HG02798 (cell line): ENCODE results near the gene CRABP1.
"Not testable (repeated sequence)": the region's sequence is repeated elsewhere in the genome, so short reads cannot be mapped to it uniquely, and the experiment has no call there.

ENCODE experiments used
- ATAC-seq: cut with Tn5 transposase; IDR thresholded peaks from one replicate; pipeline ENCODE4 v1.9.1; 2021; ENCODE audit warnings: mild to moderate bottlenecking; ENCODE audit not compliant: unreplicated experiment, poor library complexity

The CRABP1 gene

GRCh38 chr15:78368651-78369050, 28.5 kb downstream of the CRABP1 start:
- no peak for ATAC-seq

DNA sequence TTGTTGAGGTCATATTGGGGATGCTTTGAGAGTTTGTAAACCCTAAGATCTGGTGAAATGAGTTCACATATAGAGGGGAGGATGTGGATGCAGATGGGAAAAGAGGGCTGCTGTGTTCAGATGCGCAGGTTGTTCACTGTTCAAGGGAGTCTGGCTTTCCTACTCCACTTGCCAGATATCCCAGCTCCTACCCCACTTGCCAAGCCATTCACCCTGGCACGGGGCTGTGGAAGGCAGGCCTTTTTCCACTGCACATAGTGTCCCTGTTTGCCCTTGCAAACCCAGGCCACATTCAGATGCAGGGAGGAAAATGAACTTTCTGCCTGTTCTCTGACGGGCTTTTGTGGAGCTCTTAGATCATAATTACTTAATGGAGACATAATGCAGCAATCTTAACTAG, 29.0 kb downstream of the CRABP1 start:
- no peak for ATAC-seq

- no peak for ATAC-seq
Observed at GRCh38 chr15:78370013-78370412, 29.9 kb downstream of the CRABP1 start.

DNA sequence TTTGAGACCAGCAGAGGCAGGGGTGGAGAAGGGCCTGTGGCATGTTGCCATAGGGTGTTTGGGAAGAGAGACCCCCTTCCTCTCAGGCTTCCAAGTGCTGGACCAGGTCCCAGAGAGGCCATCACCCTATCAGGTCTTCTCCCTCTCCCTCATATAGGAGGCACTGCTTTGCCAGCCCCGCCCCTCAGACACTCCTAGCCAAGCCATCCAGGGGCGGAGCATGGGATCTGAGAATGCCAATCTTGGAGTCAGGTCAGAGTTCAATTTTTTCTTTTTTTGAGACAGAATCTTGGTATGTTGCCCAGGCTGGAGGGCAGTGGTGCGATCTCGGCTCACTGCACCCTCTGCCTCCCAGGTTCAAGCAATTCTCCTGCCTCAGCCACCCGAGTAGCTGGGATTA, 32.7 kb downstream of the CRABP1 start:
- ATAC-seq, result no peak

DNA sequence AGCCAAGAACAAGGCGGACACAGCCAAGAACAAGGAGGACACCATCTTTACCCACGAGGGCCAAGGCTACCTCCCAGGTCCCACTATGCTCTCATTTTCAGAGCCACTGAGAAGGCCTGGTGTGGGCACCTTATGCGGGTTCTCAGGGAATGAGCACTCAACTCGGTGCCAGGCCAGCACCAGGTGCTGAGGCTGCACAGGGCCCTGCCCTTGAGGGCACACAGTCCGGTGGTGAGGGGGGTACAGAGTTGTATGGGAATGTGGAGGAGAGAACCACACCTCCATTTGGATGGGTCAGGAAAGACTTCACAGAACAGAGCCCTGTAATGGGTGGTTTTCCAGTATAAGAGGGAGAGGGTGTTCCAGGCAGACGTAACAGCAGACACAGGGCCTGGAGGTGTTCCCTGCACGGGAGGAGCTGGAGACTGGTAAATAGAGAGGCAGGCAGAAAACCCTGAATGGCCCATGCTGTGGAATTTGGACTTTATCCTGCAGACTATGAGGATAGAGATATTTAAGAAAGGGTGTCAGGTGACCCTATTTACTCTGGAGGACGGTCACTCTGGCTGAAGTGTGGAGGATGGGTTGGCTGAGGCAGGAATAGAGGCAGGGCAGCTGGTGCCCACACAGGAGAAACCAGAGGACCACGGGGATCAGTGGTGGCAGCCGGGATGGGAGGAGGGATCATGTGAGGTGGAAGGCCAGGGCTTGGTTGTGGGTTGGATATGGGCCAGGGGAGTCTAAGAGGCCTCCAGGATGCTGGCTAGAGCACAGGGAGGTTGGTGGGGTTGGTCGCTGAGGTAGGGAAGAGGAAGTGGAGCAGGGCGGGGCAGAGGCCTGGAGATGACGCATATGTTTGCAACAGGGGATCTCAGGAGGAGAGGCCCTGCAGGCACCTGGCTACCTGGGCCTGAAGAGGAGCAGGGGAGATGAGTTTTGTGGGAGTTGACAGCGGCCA, 34.6 kb downstream of the CRABP1 start:
- no peak for ATAC-seq

DNA sequence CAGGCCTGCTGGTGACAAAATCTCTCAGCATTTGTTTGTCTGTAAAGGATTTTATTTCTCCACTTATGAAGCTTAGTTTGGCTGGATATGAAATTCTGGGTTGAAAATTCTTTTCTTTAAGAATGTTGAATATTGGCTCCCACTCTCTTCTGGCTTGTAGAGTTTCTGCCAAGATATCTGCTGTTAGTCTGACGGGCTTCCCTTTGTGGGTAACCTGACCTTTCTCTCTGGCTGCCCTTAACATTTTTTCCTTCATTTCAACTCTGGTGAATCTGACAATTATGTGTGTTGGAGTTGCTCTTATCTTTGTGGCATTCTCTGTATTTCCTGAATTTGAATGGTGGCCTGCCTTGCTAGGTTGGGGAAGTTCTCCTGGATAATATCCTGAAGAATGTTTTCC, 40.0 kb downstream of the CRABP1 start:
- ATAC-seq, result not testable (repeated sequence)

- no peak for ATAC-seq
Observed at GRCh38 chr15:78382114-78382880, 42.1 kb downstream of the CRABP1 start.

GRCh38 chr15:78384651-78385050, 44.5 kb downstream of the CRABP1 start:
- ATAC-seq, result no peak

GRCh38 chr15:78387246-78388037, 47.3 kb downstream of the CRABP1 start:
- no peak for ATAC-seq

GRCh38 chr15:78388865-78389264, 48.7 kb downstream of the CRABP1 start:
- ATAC-seq, result no peak

GRCh38 chr15:78389322-78389721, 49.2 kb downstream of the CRABP1 start:
- ATAC-seq, result no peak

- no peak for ATAC-seq
Observed at GRCh38 chr15:78389738-78390137, 49.6 kb downstream of the CRABP1 start.

DNA sequence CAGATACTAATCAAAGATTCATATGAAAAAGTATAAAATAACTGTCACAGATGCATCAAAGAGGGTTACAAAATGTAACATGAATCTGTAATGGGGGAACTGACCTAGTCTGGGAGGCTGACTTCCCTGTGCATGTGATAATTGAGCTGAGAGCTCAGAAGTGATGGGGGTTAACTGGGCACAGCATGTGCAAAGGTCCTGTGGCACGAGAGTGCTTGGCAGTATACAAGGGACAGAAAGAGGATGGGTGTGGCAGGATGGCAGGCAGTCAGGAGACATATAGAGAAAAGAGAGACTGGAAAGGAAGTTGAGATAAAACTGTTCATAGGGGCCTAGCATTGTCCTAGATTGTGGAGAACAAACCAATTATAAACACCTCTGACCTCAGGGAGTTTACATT, 50.1 kb downstream of the CRABP1 start:
- ATAC-seq, result no peak

DNA sequence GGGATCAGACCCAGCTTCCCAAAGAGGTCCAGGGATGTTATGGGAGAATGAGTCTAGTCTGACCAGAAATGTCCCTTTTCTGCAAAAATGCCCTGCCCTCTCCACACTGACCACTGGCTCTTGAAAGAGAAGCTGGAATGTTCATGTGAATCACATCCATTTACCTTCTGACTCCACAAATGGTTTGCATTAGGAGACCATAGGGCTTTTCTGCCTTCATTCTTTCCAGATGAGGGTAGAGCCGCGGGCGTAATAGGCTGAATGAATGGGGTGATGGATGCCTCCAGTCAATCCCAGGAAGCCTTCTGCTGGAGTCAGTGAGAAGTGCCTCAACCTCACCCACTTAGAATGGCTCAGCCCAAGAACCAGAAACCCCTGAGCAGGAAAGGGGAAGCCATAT, 50.7 kb downstream of the CRABP1 start:
- ATAC-seq, result no peak

DNA sequence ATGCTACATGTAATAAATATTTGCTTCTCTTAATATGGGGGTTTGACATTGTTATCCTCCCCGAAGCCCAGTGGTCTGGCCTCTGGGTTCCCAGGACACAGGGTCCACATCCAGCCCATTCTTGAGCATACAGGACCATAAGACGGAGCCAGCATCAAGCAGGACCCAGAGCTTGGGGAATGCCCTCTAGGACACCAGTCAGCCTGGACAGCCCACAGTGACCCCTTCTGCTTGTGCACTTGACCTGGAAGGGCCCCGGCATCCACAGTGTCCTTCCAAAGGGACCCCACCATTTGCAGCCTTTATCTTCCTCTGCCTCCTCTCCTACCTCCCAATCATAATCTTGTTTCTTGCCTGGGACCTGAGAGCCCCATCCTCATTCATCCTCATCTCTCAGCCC, 51.6 kb downstream of the CRABP1 start:
- ATAC-seq, result no peak

DNA sequence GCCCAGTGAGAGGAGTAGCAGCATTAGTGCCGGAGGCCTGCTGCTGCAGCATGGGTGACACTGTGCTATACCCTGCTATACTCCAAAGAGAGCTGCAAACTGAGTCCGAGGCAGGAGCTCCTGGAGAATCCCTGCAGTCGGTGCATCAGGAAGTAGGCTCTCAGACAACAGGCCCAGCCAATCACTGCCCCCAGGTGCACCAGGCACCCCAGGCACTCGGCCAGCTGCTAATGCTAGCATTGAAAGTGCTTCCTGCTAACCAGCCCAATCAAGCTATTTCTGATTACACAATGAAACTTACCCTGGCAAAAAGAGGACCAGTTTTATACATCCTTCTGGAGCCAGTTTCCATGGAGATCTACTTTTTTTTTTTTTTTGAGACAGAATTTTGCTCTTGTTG, 52.3 kb downstream of the CRABP1 start:
- ATAC-seq, result no peak

DNA sequence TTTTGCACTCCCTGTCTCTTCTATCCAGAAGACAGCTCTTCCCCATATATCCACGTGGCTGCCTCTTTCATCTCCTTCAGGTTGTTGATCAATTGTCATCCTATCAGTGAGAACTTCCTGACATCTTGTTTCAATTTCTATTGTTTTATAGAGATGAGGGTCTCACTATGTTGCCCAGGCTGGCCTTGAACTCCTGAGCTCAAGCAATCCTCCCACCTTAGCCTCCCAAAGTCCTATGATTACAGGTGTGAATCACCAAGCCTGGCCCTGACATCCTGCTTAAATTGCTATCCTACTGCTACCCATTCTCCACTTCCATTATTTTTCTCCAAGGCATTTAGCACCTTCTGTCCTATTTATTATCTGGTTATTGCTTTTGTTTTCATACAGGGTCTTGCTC, 53.0 kb downstream of the CRABP1 start:
- ATAC-seq, result no peak

- ATAC-seq, result no peak
Observed at GRCh38 chr15:78394026-78394425, 53.9 kb downstream of the CRABP1 start.

DNA sequence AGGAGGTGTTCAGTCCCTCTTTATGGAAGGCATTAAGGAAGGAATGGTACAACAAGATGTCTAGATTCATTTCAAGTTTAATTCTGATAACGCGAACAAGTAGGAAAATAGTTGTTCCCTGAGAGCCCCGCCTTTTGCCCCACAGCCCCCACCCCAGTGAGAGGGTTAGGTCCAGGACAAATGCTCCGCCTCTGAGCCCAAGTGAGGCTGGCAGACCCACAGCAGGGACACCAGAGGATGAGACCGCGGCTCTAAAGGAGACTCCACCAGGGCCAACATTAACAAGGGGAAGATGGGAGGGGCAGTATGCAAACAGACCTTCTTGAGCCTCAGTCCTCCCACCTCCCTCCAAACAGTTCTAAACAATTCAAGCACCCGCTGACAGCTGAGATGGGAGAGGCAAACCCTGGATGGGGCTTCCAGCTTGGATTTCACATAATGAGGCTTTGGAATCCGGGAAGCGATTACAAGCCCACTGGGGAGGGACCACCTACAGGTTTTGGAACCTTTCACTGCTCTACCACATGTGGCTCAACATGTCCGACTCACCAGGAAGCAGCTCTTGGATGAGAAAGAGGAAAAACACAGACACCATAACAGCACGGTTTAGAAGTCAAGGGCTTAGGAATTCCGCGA, 54.9 kb downstream of the CRABP1 start:
- ATAC-seq, result no peak

GRCh38 chr15:78396186-78396814, 56.1 kb downstream of the CRABP1 start:
- no peak for ATAC-seq
